ENCODE data around the gene MAPK8IP3. TPM values are rescaled to one million over a fixed set of nuclear protein-coding genes. Genes with fewer than 3 reads are reported as not detected.

MAPK8IP3 gene
- polyA plus RNA-seq, 3 donors, result 1.1 to 185 (median 2.1) TPM

DNA sequence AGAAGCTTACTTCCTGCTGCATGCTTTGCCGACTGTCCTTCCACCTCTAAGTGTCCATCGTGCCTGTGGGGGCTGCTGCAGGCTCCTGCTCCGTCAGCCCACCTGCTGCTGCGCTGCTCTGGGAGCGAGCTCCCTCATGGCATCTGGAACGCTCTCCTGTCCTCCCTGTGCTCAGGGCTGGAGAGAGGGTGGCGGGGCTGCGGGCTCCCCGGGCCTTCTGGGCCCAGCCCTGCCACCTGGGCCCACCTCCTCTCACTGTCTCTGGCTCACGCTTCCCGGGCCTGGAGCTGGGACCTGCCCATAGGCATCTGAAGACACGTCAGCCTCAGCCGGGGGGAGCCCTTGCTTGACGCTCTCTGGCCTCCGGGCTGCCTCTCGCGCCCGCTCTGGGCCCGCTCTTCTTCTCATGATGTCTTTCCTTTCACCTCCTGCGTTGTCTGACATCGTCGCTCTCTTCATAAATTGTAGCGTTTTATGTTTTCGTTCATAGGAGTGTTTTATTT, 38.4 kb downstream of the MAPK8IP3 start:
- WGBS (ENCODE audit: insufficient coverage), result 96% methylated on average over 17 of the region's 24 CpGs
- intact Hi-C loops (cut with micrococcal nuclease), result no loop called here
- DNase-seq, result no peak

DNA sequence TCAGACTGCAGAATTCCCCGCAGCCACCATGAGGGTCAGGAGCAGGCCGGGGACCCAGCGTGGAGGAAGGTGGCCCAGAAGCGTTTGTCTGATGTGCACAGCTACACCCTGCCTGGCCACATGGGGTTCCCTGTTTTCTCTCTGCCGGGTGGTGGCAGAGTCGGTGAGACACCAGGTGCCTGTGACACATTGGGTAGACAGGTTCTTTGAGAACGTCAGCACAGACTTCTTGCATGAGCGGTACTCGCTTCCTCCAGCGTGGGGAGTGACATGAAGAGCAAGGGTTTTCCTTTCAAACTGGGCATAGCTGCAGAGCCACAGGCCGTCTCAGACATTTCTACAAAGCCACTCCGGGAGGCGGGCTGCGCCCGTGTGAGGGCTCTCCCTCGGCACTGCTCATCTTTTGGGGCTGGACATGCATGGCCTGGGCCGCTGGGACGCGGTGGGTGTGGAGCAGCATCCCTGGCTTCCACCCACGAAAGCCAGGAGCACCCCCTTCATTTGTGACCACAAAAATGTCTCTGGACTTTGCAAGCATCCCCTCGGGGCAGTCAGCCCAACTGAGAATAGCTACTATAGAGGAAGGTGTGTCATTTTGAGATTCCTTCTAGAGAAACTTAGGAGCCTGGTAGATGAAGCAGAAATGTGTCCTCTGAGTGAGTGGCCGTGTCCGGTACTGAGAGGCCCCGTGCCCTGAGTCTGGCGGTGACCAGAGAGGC, 39.3 kb downstream of the MAPK8IP3 start:
- Mint-ChIP-seq H3K36me3 (peaks cover 52 to 74% of the 10 kb centered on the region in 2 donors), H3K27ac (peak overlapping the region in 2 of 7 donors; percentile 13 to 20), H3K4me1 (no peaks in the 10 kb centered on the region), H3K4me3 (no peak overlapping the region), H3K27me3 (ENCODE audit: low read depth in 3 of 3) (no peaks in the 10 kb centered on the region), H3K9me3 (peaks cover 0 to 2% (median 0%) of the 10 kb centered on the region in 7 donors)
- no peak for DNase-seq
- no peaks in the 10 kb centered on the region for H3K79me2 ChIP-seq (ENCODE audit: insufficient read depth, low read length)
- intact Hi-C loops (cut with micrococcal nuclease), result no loop called here
- H2AFZ ChIP-seq (ENCODE audit: insufficient read depth, low read depth, low read length, poor library complexity, severe bottlenecking), result no peak overlapping the region
- H3K27ac ChIP-seq (ENCODE audit: low read depth in 1 of 2, low read length in 2 of 2), result no peak overlapping the region
- H3K9ac ChIP-seq (ENCODE audit: insufficient read depth, low read length, poor library complexity, severe bottlenecking), result no peak overlapping the region
- TF ChIP-seq, protein P1, sequence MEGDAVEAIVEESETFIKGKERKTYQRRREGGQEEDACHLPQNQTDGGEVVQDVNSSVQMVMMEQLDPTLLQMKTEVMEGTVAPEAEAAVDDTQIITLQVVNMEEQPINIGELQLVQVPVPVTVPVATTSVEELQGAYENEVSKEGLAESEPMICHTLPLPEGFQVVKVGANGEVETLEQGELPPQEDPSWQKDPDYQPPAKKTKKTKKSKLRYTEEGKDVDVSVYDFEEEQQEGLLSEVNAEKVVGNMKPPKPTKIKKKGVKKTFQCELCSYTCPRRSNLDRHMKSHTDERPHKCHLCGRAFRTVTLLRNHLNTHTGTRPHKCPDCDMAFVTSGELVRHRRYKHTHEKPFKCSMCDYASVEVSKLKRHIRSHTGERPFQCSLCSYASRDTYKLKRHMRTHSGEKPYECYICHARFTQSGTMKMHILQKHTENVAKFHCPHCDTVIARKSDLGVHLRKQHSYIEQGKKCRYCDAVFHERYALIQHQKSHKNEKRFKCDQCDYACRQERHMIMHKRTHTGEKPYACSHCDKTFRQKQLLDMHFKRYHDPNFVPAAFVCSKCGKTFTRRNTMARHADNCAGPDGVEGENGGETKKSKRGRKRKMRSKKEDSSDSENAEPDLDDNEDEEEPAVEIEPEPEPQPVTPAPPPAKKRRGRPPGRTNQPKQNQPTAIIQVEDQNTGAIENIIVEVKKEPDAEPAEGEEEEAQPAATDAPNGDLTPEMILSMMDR (IDR thresholded peaks at IDR 0.05), result no peak
- peaks cover 39% of the 10 kb centered on the region for H4K20me1 ChIP-seq (ENCODE audit: insufficient read depth, low read length)
- H3K27me3 ChIP-seq (ENCODE audit: control insufficient read depth in 2 of 2, insufficient read depth in 2 of 2, low read length in 2 of 2), result no peaks in the 10 kb centered on the region
- H3K4me3 ChIP-seq (replicated peaks in 1 of 3; ENCODE audit: low read depth in 2 of 3, low read length in 3 of 3), result no peak overlapping the region
- H3K4me1 ChIP-seq (ENCODE audit: control insufficient read depth in 1 of 2, insufficient read depth in 2 of 2, low read length in 2 of 2), result no peaks in the 10 kb centered on the region
- no peak overlapping the region for H3K4me2 ChIP-seq (replicated peaks; ENCODE audit: extremely low read depth, low read length, poor library complexity, severe bottlenecking)
- H3K9me3 ChIP-seq (replicated peaks in 1 of 2; ENCODE audit: control insufficient read depth in 1 of 2, insufficient read depth in 1 of 2, low read length in 2 of 2), result no peaks in the 10 kb centered on the region
- H3K36me3 ChIP-seq (replicated peaks in 1 of 2; ENCODE audit: control insufficient read depth in 1 of 2, insufficient read depth in 2 of 2, low read length in 2 of 2), result peaks cover 82 to 91% of the 10 kb centered on the region in 2 donors
- WGBS (ENCODE audit: insufficient coverage), result 97% methylated on average over 24 of the region's 25 CpGs

More for the DNA sequence above, 38.4 kb downstream of the MAPK8IP3 start:
- Mint-ChIP-seq H3K27me3 (ENCODE audit: low read depth in 3 of 3) (no peaks in the 10 kb centered on the region), H3K27ac (peak overlapping the region in 1 of 7 donors; percentile 77), H3K4me3 (no peak overlapping the region), H3K4me1 (no peaks in the 10 kb centered on the region), H3K36me3 (peaks cover 47 to 64% of the 10 kb centered on the region in 2 donors), H3K9me3 (peaks cover 0 to 2% (median 0%) of the 10 kb centered on the region in 7 donors)
- peaks cover 0 to 4% of the 10 kb centered on the region in 2 donors for H3K9me3 ChIP-seq (replicated peaks in 1 of 2; ENCODE audit: control insufficient read depth in 1 of 2, insufficient read depth in 1 of 2, low read length in 2 of 2)
- no peaks in the 10 kb centered on the region for H3K27me3 ChIP-seq (ENCODE audit: control insufficient read depth in 2 of 2, insufficient read depth in 2 of 2, low read length in 2 of 2)
- no peak overlapping the region for H3K4me3 ChIP-seq (replicated peaks in 1 of 3; ENCODE audit: low read depth in 2 of 3, low read length in 3 of 3)
- TF ChIP-seq, protein P1 (IDR thresholded peaks at IDR 0.05), result no peak
- H2AFZ ChIP-seq (ENCODE audit: insufficient read depth, low read depth, low read length, poor library complexity, severe bottlenecking), result no peak overlapping the region
- H3K36me3 ChIP-seq (replicated peaks in 1 of 2; ENCODE audit: control insufficient read depth in 1 of 2, insufficient read depth in 2 of 2, low read length in 2 of 2), result peaks cover 79 to 89% of the 10 kb centered on the region in 2 donors
- no peaks in the 10 kb centered on the region for H3K79me2 ChIP-seq (ENCODE audit: insufficient read depth, low read length)
- H3K9ac ChIP-seq (ENCODE audit: insufficient read depth, low read length, poor library complexity, severe bottlenecking), result no peak overlapping the region
- peaks cover 36% of the 10 kb centered on the region for H4K20me1 ChIP-seq (ENCODE audit: insufficient read depth, low read length)
- H3K4me2 ChIP-seq (replicated peaks; ENCODE audit: extremely low read depth, low read length, poor library complexity, severe bottlenecking), result no peak overlapping the region
- no peaks in the 10 kb centered on the region for H3K4me1 ChIP-seq (ENCODE audit: control insufficient read depth in 1 of 2, insufficient read depth in 2 of 2, low read length in 2 of 2)
- H3K27ac ChIP-seq (ENCODE audit: low read depth in 1 of 2, low read length in 2 of 2), result no peak overlapping the region
